HL-60 (cell line): ENCODE results near the gene EEF1G.
A peak's percentile ranks its signal among the peaks of the same experiment; 100 is the strongest.

Experiments used
- GABPA ChIP-seq: IDR thresholded peaks from 2 replicates; pipeline ENCODE4 v1.6.1; 2012; ENCODE audit warnings: low read depth
- TF ChIP-seq, protein P1 (sequence below): IDR thresholded peaks from one replicate; pipeline ENCODE4 v1.5.1; 2011; ENCODE audit warnings: low read length, control low read depth, inconsistent platforms; ENCODE audit not compliant: insufficient read depth

DNA sequence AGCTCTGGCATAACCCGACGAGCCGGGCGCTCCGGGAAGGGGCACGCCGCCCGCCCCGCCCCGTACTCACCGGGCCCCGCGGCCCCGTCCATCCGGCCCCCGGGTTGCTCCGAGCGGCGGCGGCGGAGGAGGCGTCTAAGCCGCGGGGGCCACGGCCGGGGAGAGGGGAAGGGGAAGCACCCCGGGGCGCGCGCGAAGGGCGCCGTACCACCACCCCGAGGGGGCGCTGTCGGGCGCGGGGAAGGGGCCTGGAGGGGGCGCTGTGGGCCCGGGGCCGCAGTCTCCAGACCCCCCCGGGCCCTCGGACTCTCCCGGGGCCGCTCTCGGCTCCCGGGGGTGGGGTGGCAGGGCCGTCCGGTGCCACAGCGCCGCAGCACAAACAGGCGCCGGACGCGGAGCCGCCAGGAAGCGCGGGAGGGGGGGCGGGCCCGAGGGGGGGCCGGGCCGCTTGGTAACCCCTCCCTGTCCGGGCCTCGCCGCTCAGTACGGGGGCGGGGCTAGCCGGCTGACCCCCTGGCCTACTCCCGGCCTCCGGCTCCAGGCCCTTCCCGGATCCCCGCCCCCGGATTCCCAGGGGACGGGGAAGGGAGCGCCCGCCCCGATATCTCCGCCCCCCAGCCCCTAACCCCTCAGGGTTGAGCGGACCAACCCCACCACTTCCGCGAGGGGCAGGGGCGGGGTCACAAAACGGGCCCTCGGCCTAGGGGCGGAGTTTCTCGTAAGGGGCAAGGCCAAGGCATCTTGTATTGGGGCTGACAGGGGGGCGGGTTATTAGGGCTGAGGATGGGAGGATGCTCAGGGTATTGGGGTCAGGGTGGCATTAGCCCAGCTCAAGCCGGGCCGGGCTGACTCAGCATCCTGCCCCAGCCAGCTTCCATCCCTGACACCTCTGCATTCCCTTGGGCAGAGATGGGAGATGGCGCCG is 38.9 kb upstream of the EEF1G start, which contains the start of the genes EML3 and ROM1:
- TF ChIP-seq, protein P1, sequence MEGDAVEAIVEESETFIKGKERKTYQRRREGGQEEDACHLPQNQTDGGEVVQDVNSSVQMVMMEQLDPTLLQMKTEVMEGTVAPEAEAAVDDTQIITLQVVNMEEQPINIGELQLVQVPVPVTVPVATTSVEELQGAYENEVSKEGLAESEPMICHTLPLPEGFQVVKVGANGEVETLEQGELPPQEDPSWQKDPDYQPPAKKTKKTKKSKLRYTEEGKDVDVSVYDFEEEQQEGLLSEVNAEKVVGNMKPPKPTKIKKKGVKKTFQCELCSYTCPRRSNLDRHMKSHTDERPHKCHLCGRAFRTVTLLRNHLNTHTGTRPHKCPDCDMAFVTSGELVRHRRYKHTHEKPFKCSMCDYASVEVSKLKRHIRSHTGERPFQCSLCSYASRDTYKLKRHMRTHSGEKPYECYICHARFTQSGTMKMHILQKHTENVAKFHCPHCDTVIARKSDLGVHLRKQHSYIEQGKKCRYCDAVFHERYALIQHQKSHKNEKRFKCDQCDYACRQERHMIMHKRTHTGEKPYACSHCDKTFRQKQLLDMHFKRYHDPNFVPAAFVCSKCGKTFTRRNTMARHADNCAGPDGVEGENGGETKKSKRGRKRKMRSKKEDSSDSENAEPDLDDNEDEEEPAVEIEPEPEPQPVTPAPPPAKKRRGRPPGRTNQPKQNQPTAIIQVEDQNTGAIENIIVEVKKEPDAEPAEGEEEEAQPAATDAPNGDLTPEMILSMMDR: peak; percentile 67
- TF ChIP-seq GABPA: no peak
